ENCODE data around the gene USP17L10.
"Not testable (repeated sequence)": the region's sequence is repeated elsewhere in the genome, so short reads cannot be mapped to it uniquely, and the experiment has no call there.

The USP17L10 gene
- total RNA-seq: 0 reads per million in 2 donors

- DNase-seq: not testable (repeated sequence)
These were observed at the start of gene USP17L10 for GRCh38 chr4:9210357-9210756. Gene USP17L10, plus strand, starts transcription at chr4:9210657. Its CDS starts 0 bp downstream, at chr4:9210657.

GRCh38 chr4:9165990-9166389, 44.5 kb upstream of the USP17L10 start:
- DNase-seq: not testable (repeated sequence)

- not testable (repeated sequence) for DNase-seq
These were observed 40.5 kb upstream of the USP17L10 start, which contains the start of gene FAM90A26 for GRCh38 chr4:9169791-9170459. Gene FAM90A26, plus strand, starts transcription at chr4:9170409. Its CDS starts 2,764 bp downstream, at chr4:9173173.

GRCh38 chr4:9214701-9215100, 4.2 kb downstream of the USP17L10 start:
- DNase-seq: not testable (repeated sequence)

- not testable (repeated sequence) for DNase-seq
These were observed 4.6 kb downstream of the USP17L10 start, which contains the start of gene USP17L11 for GRCh38 chr4:9215105-9215504. Gene USP17L11, plus strand, starts transcription at chr4:9215405. Its CDS starts 0 bp downstream, at chr4:9215405.

GRCh38 chr4:9219852-9220251, 9.4 kb downstream of the USP17L10 start, which contains the start of gene USP17L12:
Gene USP17L12, plus strand, starts transcription at chr4:9220152. Its CDS starts 0 bp downstream, at chr4:9220152.
- not testable (repeated sequence) for DNase-seq

GRCh38 chr4:9224596-9224995, 14.1 kb downstream of the USP17L10 start, which contains the start of gene USP17L13:
Gene USP17L13, plus strand, starts transcription at chr4:9224896. Its CDS starts 0 bp downstream, at chr4:9224896.
- not testable (repeated sequence) for DNase-seq

- DNase-seq: not testable (repeated sequence)
These were observed 19.8 kb downstream of the USP17L10 start for GRCh38 chr4:9230249-9230648.

- not testable (repeated sequence) for DNase-seq
These were observed 23.6 kb downstream of the USP17L10 start, which contains the start of gene USP17L15 for GRCh38 chr4:9234085-9234484. Gene USP17L15, plus strand, starts transcription at chr4:9234385. Its CDS starts 0 bp downstream, at chr4:9234385.

- not testable (repeated sequence) for DNase-seq
These were observed 28.0 kb downstream of the USP17L10 start for GRCh38 chr4:9238461-9238860.

GRCh38 chr4:9243579-9243978, 33.1 kb downstream of the USP17L10 start, which contains the start of gene USP17L17:
Gene USP17L17, plus strand, starts transcription at chr4:9243879. Its CDS starts 0 bp downstream, at chr4:9243879.
- DNase-seq: not testable (repeated sequence)

GRCh38 chr4:9247953-9248680, 37.7 kb downstream of the USP17L10 start, which contains the start of gene USP17L18:
Gene USP17L18, plus strand, starts transcription at chr4:9248630. Its CDS starts 0 bp downstream, at chr4:9248630.
- peak in 2 of 5 experiments; percentile 0 to 5 for DNase-seq

- not testable (repeated sequence) for DNase-seq
These were observed 42.6 kb downstream of the USP17L10 start, which contains the start of gene USP17L19 for GRCh38 chr4:9253078-9253477. Gene USP17L19, plus strand, starts transcription at chr4:9253378. Its CDS starts 0 bp downstream, at chr4:9253378.

GRCh38 chr4:9257824-9258223, 47.4 kb downstream of the USP17L10 start, which contains the start of gene USP17L20:
Gene USP17L20, plus strand, starts transcription at chr4:9258124. Its CDS starts 0 bp downstream, at chr4:9258124.
- not testable (repeated sequence) for DNase-seq

All from T-helper 2 cell (primary cell).